Measurements from ENCODE around the gene RELT. TPM values are rescaled to one million over a fixed set of nuclear protein-coding genes. Genes with fewer than 3 reads are reported as not detected.

The RELT gene
- total and polyA plus RNA-seq, 2 donors (not counting 1 experiment from before 2014, with no cell fraction given) = 0.33 to 0.70 TPM

- Histone ChIP-seq H3K27ac (ENCODE audit: insufficient read depth, low read length) (no peak overlapping the region), H3K4me2 (ENCODE audit: extremely low read depth, insufficient read depth, low read length) (no peak overlapping the region), H3K9me3 (ENCODE audit: control insufficient read depth, insufficient read depth, low read depth, low read length) (no peaks in the 10 kb centered on the region), H3K79me2 (ENCODE audit: control insufficient read depth, insufficient read depth, low read length) (no peaks in the 10 kb centered on the region), H3K4me3 (replicated peaks in 1 of 4; ENCODE audit: control extremely low read depth in 1 of 4, insufficient read depth in 1 of 4, low read depth in 3 of 4, low read length in 4 of 4) (no peak overlapping the region), H3K27me3 (ENCODE audit: control insufficient read depth, insufficient read depth, low read length) (no peaks in the 10 kb centered on the region), H2AFZ (ENCODE audit: low read length) (no peak overlapping the region), H3K4me1 (ENCODE audit: control insufficient read depth, extremely low read depth, insufficient read depth, low read length) (peaks cover 18% of the 10 kb centered on the region), H3K36me3 (ENCODE audit: control insufficient read depth, insufficient read depth, low read length) (peaks cover 4% of the 10 kb centered on the region), H3K9ac (ENCODE audit: insufficient read depth, low read length) (no peak overlapping the region), H4K20me1 (ENCODE audit: control insufficient read depth, extremely low read depth, insufficient read depth, low read length) (no peaks in the 10 kb centered on the region)
- TF ChIP-seq, protein P1, sequence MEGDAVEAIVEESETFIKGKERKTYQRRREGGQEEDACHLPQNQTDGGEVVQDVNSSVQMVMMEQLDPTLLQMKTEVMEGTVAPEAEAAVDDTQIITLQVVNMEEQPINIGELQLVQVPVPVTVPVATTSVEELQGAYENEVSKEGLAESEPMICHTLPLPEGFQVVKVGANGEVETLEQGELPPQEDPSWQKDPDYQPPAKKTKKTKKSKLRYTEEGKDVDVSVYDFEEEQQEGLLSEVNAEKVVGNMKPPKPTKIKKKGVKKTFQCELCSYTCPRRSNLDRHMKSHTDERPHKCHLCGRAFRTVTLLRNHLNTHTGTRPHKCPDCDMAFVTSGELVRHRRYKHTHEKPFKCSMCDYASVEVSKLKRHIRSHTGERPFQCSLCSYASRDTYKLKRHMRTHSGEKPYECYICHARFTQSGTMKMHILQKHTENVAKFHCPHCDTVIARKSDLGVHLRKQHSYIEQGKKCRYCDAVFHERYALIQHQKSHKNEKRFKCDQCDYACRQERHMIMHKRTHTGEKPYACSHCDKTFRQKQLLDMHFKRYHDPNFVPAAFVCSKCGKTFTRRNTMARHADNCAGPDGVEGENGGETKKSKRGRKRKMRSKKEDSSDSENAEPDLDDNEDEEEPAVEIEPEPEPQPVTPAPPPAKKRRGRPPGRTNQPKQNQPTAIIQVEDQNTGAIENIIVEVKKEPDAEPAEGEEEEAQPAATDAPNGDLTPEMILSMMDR (conservative IDR thresholded peaks at IDR 0.05 in 1 of 2, IDR thresholded peaks at IDR 0.05 in 1 of 2; ENCODE audit: low read depth in 1 of 2, low read length in 2 of 2) = no peak
- no peak for TF ChIP-seq EZH2 (IDR thresholded peaks at IDR 0.05; ENCODE audit: low read length, missing control alignments)
- peak in 1 of 2 donors; percentile 45 for DNase-seq (ENCODE audit: low read depth in 2 of 2)
Observed at GRCh38 chr11:73412308-73412707, 36.1 kb downstream of the RELT start.

- H3K9ac ChIP-seq (ENCODE audit: insufficient read depth, low read length) = no peak overlapping the region
- TF ChIP-seq, protein P1 (conservative IDR thresholded peaks at IDR 0.05 in 1 of 2, IDR thresholded peaks at IDR 0.05 in 1 of 2; ENCODE audit: low read depth in 1 of 2, low read length in 2 of 2) = no peak
- no peak for TF ChIP-seq EZH2 (IDR thresholded peaks at IDR 0.05; ENCODE audit: low read length, missing control alignments)
Observed at GRCh38 chr11:73413256-73413655, 37.1 kb downstream of the RELT start.

DNA sequence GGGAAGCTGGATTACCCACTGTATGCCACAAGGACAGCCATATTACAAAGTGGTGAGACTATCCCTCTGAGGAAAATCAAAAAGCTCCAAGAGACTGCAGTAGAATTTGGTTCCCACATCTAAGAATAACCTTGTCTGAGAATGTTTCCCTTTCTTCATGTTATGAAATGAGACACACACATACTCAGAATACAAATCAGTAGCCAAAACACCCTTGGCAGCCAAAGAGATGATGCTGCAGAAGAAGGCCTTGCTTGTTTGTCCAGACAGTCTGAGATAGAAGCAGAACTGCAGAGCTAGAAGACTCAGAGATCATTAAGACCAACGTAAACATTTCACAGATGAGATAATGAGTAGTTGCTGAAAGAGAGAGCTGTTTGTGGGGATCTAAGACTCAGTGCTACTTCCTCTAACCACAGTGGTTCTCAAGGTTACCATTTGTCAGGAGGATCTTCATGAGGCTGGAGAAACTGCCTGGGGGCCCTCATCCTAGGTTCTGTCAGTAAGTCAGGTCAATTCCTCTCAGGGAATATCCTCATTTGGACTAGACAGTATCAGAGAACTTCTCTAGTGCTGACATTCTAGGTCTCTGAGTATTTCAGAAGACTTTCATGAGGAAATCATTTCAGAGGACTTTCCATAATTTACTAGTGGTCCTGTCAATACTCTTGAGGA lies 38.9 kb downstream of the RELT start:
- H3K4me2 ChIP-seq (ENCODE audit: extremely low read depth, insufficient read depth, low read length) = no peak overlapping the region
- H3K27me3 ChIP-seq (ENCODE audit: control insufficient read depth, insufficient read depth, low read length) = no peaks in the 10 kb centered on the region
- DNase-seq (ENCODE audit: low read depth in 2 of 2) = peak in 1 of 2 donors; percentile 77
- H3K79me2 ChIP-seq (ENCODE audit: control insufficient read depth, insufficient read depth, low read length) = no peaks in the 10 kb centered on the region
- no peak overlapping the region for H3K9ac ChIP-seq (ENCODE audit: insufficient read depth, low read length)
- no peaks in the 10 kb centered on the region for H4K20me1 ChIP-seq (ENCODE audit: control insufficient read depth, extremely low read depth, insufficient read depth, low read length)
- H3K4me1 ChIP-seq (ENCODE audit: control insufficient read depth, extremely low read depth, insufficient read depth, low read length) = peaks cover 18% of the 10 kb centered on the region
- no peak overlapping the region for H2AFZ ChIP-seq (ENCODE audit: low read length)
- TF ChIP-seq EZH2 (IDR thresholded peaks at IDR 0.05; ENCODE audit: low read length, missing control alignments) = no peak
- TF ChIP-seq, protein P1 (conservative IDR thresholded peaks at IDR 0.05 in 1 of 2, IDR thresholded peaks at IDR 0.05 in 1 of 2; ENCODE audit: low read depth in 1 of 2, low read length in 2 of 2) = no peak
- no peak overlapping the region for H3K27ac ChIP-seq (ENCODE audit: insufficient read depth, low read length)
- no peaks in the 10 kb centered on the region for H3K36me3 ChIP-seq (ENCODE audit: control insufficient read depth, insufficient read depth, low read length)
- H3K4me3 ChIP-seq (replicated peaks in 1 of 4; ENCODE audit: control extremely low read depth in 1 of 4, insufficient read depth in 1 of 4, low read depth in 3 of 4, low read length in 4 of 4) = no peak overlapping the region
- H3K9me3 ChIP-seq (ENCODE audit: control insufficient read depth, insufficient read depth, low read depth, low read length) = no peaks in the 10 kb centered on the region

More at GRCh38 chr11:73413256-73413655, 37.1 kb downstream of the RELT start:
- H3K27me3 ChIP-seq (ENCODE audit: control insufficient read depth, insufficient read depth, low read length) = no peaks in the 10 kb centered on the region
- no peak overlapping the region for H2AFZ ChIP-seq (ENCODE audit: low read length)
- no peak for DNase-seq (ENCODE audit: low read depth in 2 of 2)
- H3K36me3 ChIP-seq (ENCODE audit: control insufficient read depth, insufficient read depth, low read length) = peaks cover 4% of the 10 kb centered on the region
- H3K27ac ChIP-seq (ENCODE audit: insufficient read depth, low read length) = no peak overlapping the region
- H3K79me2 ChIP-seq (ENCODE audit: control insufficient read depth, insufficient read depth, low read length) = no peaks in the 10 kb centered on the region
- peaks cover 18% of the 10 kb centered on the region for H3K4me1 ChIP-seq (ENCODE audit: control insufficient read depth, extremely low read depth, insufficient read depth, low read length)
- no peak overlapping the region for H3K4me2 ChIP-seq (ENCODE audit: extremely low read depth, insufficient read depth, low read length)
- H3K9me3 ChIP-seq (ENCODE audit: control insufficient read depth, insufficient read depth, low read depth, low read length) = no peaks in the 10 kb centered on the region
- no peak overlapping the region for H3K4me3 ChIP-seq (replicated peaks in 1 of 4; ENCODE audit: control extremely low read depth in 1 of 4, insufficient read depth in 1 of 4, low read depth in 3 of 4, low read length in 4 of 4)
- no peaks in the 10 kb centered on the region for H4K20me1 ChIP-seq (ENCODE audit: control insufficient read depth, extremely low read depth, insufficient read depth, low read length)
